B cell (primary cell): Measurements from ENCODE around the gene CRHR1. TPM values are rescaled to one million over a fixed set of nuclear protein-coding genes. Genes with fewer than 3 reads are reported as not detected.

Source experiments
- ATAC-seq: fragments of 200-7000 bp; cut with Tn5 transposase; one replicate; pipeline ENCODE4 v1.10.0; 2021; ENCODE audit warnings: low read depth, mild to moderate bottlenecking, moderate number of reproducible peaks, moderate library complexity
- CTCF ChIA-PET: fragments of 350-600 bp; sonication (Branson Sonifier 250); formaldehyde crosslinking; loops from one replicate; lab custom pipeline; 2021; ENCODE audit warnings: antibody characterized with exemption, inconsistent platforms; lab: Charles Lee
- POLR2A ChIA-PET: fragments of 350-600 bp; sonication (Branson Sonifier 250); formaldehyde crosslinking; loops from one replicate; lab custom pipeline; 2021; ENCODE audit warnings: antibody characterized with exemption; lab: Charles Lee
- DNase-seq: peaks from one replicate; pipeline ENCODE4 v3.0.0; 2013
- H2AFZ ChIP-seq: 2 replicates; pipeline ENCODE4 v1.6.1; 2012; ENCODE audit warnings: mild to moderate bottlenecking, low read depth, low read length; ENCODE audit not compliant: insufficient read depth, poor library complexity, severe bottlenecking
- H3K27ac ChIP-seq, 2 donors: 1 replicate in 1 of 2; 2 replicates in 1 of 2; pipeline ENCODE4 v1.5.1; 2012 to 2013; ENCODE audit warnings: low read length in 2 of 2, mild to moderate bottlenecking in 2 of 2, moderate library complexity in 1 of 2
- H3K27me3 ChIP-seq, 4 experiments: fragments of 200-600 bp in 1 of 4; sonication (generic) in 1 of 4; replicated peaks in 1 of 4; 1 replicate in 2 of 4; 2 replicates in 2 of 4; pipeline versions ENCODE4 v1.6.1 to v1.7.0; 2013 to 2016; ENCODE audit warnings: low read length in 3 of 4, mild to moderate bottlenecking in 2 of 4, mixed read lengths in 1 of 4, moderate library complexity in 1 of 4; ENCODE audit not compliant: insufficient read depth in 4 of 4, control insufficient read depth in 3 of 4; ENCODE audit errors: control extremely low read depth in 1 of 4
- H3K36me3 ChIP-seq, 2 experiments: replicated peaks in 1 of 2; 1 replicate in 1 of 2; 2 replicates in 1 of 2; pipeline versions ENCODE4 v1.6.1 to v1.7.1; 2013; ENCODE audit warnings: low read length in 1 of 2; ENCODE audit not compliant: insufficient read depth in 2 of 2, control insufficient read depth in 1 of 2; ENCODE audit errors: control extremely low read depth in 1 of 2, extremely low read depth in 1 of 2
- H3K4me1 ChIP-seq, 2 donors: fragments of 200-600 bp in 1 of 2; sonication (generic) in 1 of 2; 1 replicate in 1 of 2; 2 replicates in 1 of 2; pipeline versions ENCODE4 v1.5.1 to v1.6.1; 2013 to 2017; ENCODE audit warnings: low read length in 2 of 2; ENCODE audit not compliant: control insufficient read depth in 2 of 2, insufficient read depth in 2 of 2
- H3K4me2 ChIP-seq: replicated peaks from 2 replicates; pipeline ENCODE3; 2012; ENCODE audit warnings: mild to moderate bottlenecking, low read depth, low read length; ENCODE audit not compliant: poor library complexity, severe bottlenecking
- H3K4me3 ChIP-seq, 5 experiments: fragments of 200-600 bp in 1 of 5; sonication (generic) in 1 of 5; 1 replicate in 3 of 5; 2 replicates in 2 of 5; pipeline versions ENCODE4 v1.5.1 to v1.7.0; 2011 to 2016; ENCODE audit warnings: low read length in 4 of 5, mild to moderate bottlenecking in 4 of 5, low read depth in 2 of 5, control low read depth in 1 of 5, moderate library complexity in 1 of 5; ENCODE audit not compliant: insufficient read depth in 1 of 5; ENCODE audit errors: control extremely low read depth in 1 of 5, extremely low read depth in 1 of 5
- H3K79me2 ChIP-seq: fragments of 200-600 bp; sonication (generic); one replicate; pipeline ENCODE4 v1.6.0; 2016; ENCODE audit warnings: low read length; ENCODE audit not compliant: control insufficient read depth, insufficient read depth
- H3K9ac ChIP-seq: fragments of 200-600 bp; sonication (generic); 2 replicates; pipeline ENCODE4 v1.6.1; 2017; ENCODE audit warnings: mild to moderate bottlenecking, low read length, moderate library complexity
- H3K9me3 ChIP-seq, 3 donors: one replicate each; pipeline versions ENCODE4 v1.6.1 to v1.7.1; 2013; ENCODE audit warnings: low read length in 2 of 3; ENCODE audit not compliant: control insufficient read depth in 2 of 3, insufficient read depth in 1 of 3; ENCODE audit errors: control extremely low read depth in 1 of 3
- H4K20me1 ChIP-seq: 2 replicates; pipeline ENCODE4 v1.6.0; 2012; ENCODE audit warnings: mild to moderate bottlenecking, low read length; ENCODE audit not compliant: insufficient read depth, control insufficient read depth, poor library complexity, severe bottlenecking
- H3K27ac Mint-ChIP-seq: one replicate; pipeline ENCODE4 v1.8.0; 2021; ENCODE audit warnings: mixed read lengths
- H3K27me3 Mint-ChIP-seq: one replicate; pipeline ENCODE4 v1.8.0; 2021; ENCODE audit warnings: mixed read lengths
- H3K4me1 Mint-ChIP-seq: one replicate; pipeline ENCODE4 v1.8.0; 2021; ENCODE audit warnings: mixed read lengths
- H3K4me3 Mint-ChIP-seq: one replicate; pipeline ENCODE4 v1.8.0; 2021; ENCODE audit warnings: mixed read lengths
- H3K9me3 Mint-ChIP-seq: one replicate; pipeline ENCODE4 v1.8.0; 2022; ENCODE audit warnings: mixed read lengths; ENCODE audit not compliant: insufficient read depth
- EZH2 ChIP-seq: IDR thresholded peaks from 2 replicates; pipeline ENCODE4 v1.6.1; 2012; ENCODE audit warnings: borderline replicate concordance, low read depth, mild to moderate bottlenecking, moderate library complexity, low read length; ENCODE audit not compliant: insufficient read depth, poor library complexity, severe bottlenecking
- WGBS: methylation state at CpG from one replicate; pipeline ENCODE4 v1.1.5; 2013; ENCODE audit warnings: missing lambda C conversion rate; ENCODE audit not compliant: insufficient coverage; 5-methylcytosine and 5-hydroxymethylcytosine counted together
- intact Hi-C: fragments of 100-400 bp; cut with micrococcal nuclease; formaldehyde crosslinking; loops from one replicate; pipeline ENCODE4 v1.10.0; 2022
- polyA minus RNA-seq: library from RNA; depleted of rRNA, polyadenylated mRNA; stranded (reverse); fragments of >200 nt; gene quantifications from 2 replicates; pipeline ENCODE4 v1.2.3, GENCODE V29; 2012
- polyA plus RNA-seq: library from polyadenylated mRNA; depleted of rRNA; stranded (reverse); fragments of >200 nt; gene quantifications from 2 replicates; pipeline ENCODE4 v1.2.3, GENCODE V29; 2012
- total RNA-seq, 2 donors: library from RNA; stranded (reverse); fragments of 120-200 nt in 1 of 2; gene quantifications; 1 replicate in 1 of 2; 2 replicates in 1 of 2; pipeline versions ENCODE4 v1.2.3 to v1.2.4, GENCODE V29; 2013 to 2022
- TF ChIP-seq, protein P1 (sequence below): fragments of 200-600 bp; IDR thresholded peaks from one replicate; pipeline ENCODE4 v1.8.0; 2022; ENCODE audit warnings: antibody characterized with exemption, mild to moderate bottlenecking

Gene CRHR1
- not detected in 2 replicates for total RNA-seq
- not detected for total RNA-seq (2013)
- polyA plus RNA-seq = not detected in 2 replicates
- not detected in 2 replicates for polyA minus RNA-seq

DNA sequence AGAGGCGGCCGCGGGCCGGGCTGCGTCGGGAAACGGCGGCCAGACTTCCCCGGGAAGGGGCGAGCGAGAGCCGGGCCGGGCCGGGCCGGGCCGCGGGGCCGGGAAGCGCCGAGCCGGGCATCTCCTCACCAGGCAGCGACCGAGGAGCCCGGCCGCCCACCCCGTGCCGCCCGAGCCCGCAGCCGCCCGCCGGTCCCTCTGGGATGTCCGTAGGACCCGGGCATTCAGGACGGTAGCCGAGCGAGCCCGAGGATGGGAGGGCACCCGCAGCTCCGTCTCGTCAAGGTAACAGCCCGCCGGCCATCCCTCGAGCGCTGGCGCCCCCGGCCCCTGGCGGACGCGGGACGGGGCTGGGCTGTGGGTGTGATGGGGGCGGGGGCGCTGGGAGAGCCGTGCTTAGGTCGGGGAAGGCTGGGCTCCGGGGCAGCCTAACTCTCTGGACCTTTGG lies at the start of gene CRHR1:
Gene CRHR1 (plus strand): TSS at position 28 of the 448 bp plus-strand sequence. CDS start 225 bp downstream, at position 253.
- Histone ChIP-seq H3K36me3 (no peaks in the 10 kb centered on the region), H4K20me1 (no peaks in the 10 kb centered on the region), H3K4me2 (peak within 1 kb of the TSS; percentile 96), H3K27me3 (peaks cover 0 to 67% (median 39%) of the 10 kb centered on the region in 4 experiments), H3K79me2 (no peaks in the 10 kb centered on the region), H3K4me3 (peak within 1 kb of the TSS in 4 of 5 experiments; percentile 40 to 69 (median 54)), H3K9me3 (no peaks in the 10 kb centered on the region), H3K4me1 (peaks cover 20 to 22% of the 10 kb centered on the region in 2 donors), H2AFZ (peak within 1 kb of the TSS; percentile 84), H3K27ac (no peak within 1 kb of the TSS), H3K9ac (peak within 1 kb of the TSS; percentile 58)
- DNase-seq (peak; percentile 37), ATAC-seq (no peak)
- CTCF ChIA-PET = no interaction called here
- TF ChIP-seq, protein P1, sequence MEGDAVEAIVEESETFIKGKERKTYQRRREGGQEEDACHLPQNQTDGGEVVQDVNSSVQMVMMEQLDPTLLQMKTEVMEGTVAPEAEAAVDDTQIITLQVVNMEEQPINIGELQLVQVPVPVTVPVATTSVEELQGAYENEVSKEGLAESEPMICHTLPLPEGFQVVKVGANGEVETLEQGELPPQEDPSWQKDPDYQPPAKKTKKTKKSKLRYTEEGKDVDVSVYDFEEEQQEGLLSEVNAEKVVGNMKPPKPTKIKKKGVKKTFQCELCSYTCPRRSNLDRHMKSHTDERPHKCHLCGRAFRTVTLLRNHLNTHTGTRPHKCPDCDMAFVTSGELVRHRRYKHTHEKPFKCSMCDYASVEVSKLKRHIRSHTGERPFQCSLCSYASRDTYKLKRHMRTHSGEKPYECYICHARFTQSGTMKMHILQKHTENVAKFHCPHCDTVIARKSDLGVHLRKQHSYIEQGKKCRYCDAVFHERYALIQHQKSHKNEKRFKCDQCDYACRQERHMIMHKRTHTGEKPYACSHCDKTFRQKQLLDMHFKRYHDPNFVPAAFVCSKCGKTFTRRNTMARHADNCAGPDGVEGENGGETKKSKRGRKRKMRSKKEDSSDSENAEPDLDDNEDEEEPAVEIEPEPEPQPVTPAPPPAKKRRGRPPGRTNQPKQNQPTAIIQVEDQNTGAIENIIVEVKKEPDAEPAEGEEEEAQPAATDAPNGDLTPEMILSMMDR = no peak
- no peak for TF ChIP-seq EZH2
- intact Hi-C loops = no loop called here
- H3K4me3 Mint-ChIP-seq = peak within 1 kb of the TSS; percentile 82
- peaks cover 14% of the 10 kb centered on the region for H3K4me1 Mint-ChIP-seq
- WGBS = under 1% methylated on average over 56 of the region's 56 CpGs
- H3K27ac Mint-ChIP-seq = no peak within 1 kb of the TSS
- POLR2A ChIA-PET = no interaction called here
- H3K27me3 Mint-ChIP-seq = peaks cover 70% of the 10 kb centered on the region
- no peaks in the 10 kb centered on the region for H3K9me3 Mint-ChIP-seq

DNA sequence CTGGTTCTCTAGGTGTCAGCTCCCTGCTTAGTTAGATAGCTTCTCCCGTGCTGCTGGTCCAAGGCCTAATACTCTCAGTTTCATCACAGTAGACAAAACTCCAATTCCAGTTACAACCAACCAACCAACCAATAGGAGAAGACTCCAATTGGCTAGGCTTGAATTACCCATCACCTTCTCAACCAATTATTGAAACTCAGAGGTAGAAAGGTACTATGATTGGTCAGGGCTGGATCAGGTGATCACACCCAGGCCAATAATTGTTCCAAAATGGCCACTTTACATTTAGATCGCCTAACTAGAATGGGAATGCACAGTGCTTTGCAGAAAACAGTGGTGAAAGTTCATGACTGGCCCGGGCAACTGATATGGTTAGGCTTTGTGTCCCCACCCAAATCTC lies 49.5 kb upstream of the CRHR1 start:
- no peak overlapping the region for H3K4me2 ChIP-seq
- H3K79me2 ChIP-seq = no peaks in the 10 kb centered on the region
- ATAC-seq (no peak), DNase-seq (no peak)
- no peak overlapping the region for H3K4me3 ChIP-seq
- ChIA-PET CTCF (no interaction called here), POLR2A (no interaction called here)
- WGBS = 58% methylated on average over 2 of the region's 3 CpGs
- no peak overlapping the region for H3K27ac ChIP-seq
- no peak overlapping the region for H3K9ac ChIP-seq
- Mint-ChIP-seq H3K4me3 (no peak overlapping the region), H3K27me3 (peaks cover 48% of the 10 kb centered on the region), H3K27ac (no peak overlapping the region), H3K9me3 (peaks cover 12% of the 10 kb centered on the region), H3K4me1 (no peaks in the 10 kb centered on the region)
- no peaks in the 10 kb centered on the region for H3K4me1 ChIP-seq
- intact Hi-C loops = no loop called here
- TF ChIP-seq, protein P1 = no peak
- TF ChIP-seq EZH2 = no peak
- H4K20me1 ChIP-seq = no peaks in the 10 kb centered on the region
- no peak overlapping the region for H2AFZ ChIP-seq
- peaks cover 0 to 17% (median 5%) of the 10 kb centered on the region in 4 experiments for H3K27me3 ChIP-seq
- peaks cover 0 to 18% (median 14%) of the 10 kb centered on the region in 3 donors for H3K9me3 ChIP-seq
- no peaks in the 10 kb centered on the region for H3K36me3 ChIP-seq
